GM12874 (cell line): ENCODE data around the gene PPP1R3D.
A peak's percentile ranks its signal among the peaks of the same experiment; 100 is the strongest.

Source experiments
- CTCF ChIP-seq: IDR thresholded peaks from 2 replicates; pipeline ENCODE4 v1.5.1; 2011; ENCODE audit warnings: low read depth, mild to moderate bottlenecking, control low read depth, low read length, moderate library complexity; ENCODE audit not compliant: insufficient read depth

Gene PPP1R3D

GRCh38 chr20:59939052-59939878 is 840 bp downstream of the PPP1R3D start:
- TF ChIP-seq CTCF, result no peak

DNA sequence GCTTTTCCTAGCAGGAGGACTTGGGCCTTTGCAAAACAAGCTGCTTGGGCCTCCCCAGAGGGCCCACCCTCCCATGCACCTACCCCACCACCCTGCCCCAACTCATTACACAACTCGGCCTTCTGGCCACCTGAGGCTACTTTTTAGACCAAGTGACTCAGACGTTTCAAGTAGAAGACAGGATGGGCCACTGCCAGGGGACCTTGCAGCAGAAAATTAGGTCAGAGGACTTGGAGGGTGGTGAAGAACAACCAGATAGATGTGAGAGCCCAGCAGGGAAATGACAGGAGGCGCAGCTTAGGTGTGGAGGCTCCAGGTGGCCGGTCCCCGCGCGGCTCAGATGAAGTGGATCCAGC is 1.4 kb downstream of the PPP1R3D start:
- TF ChIP-seq CTCF, result no peak

GRCh38 chr20:59938221-59938620 is 1.9 kb downstream of the PPP1R3D start:
- no peak for TF ChIP-seq CTCF

DNA sequence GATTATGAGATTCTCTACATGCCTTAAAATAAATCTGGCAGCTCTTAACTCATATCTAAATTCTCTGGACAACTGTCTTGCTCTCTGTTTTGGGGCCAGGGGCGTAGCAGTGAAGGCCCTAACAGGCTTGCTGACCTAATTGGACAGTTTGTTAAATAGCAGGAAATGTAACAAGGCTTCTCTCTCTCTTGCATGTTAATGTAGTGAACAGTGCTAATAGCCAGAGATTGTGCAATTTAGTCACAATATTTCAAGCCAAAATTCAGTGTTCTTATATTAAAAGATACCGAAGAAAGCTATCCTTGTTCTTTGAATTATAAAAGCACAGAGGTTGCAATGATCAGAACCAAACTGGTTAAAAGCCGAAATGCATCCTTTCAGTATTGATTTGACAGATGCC is 3.0 kb downstream of the PPP1R3D start:
- no peak for TF ChIP-seq CTCF

DNA sequence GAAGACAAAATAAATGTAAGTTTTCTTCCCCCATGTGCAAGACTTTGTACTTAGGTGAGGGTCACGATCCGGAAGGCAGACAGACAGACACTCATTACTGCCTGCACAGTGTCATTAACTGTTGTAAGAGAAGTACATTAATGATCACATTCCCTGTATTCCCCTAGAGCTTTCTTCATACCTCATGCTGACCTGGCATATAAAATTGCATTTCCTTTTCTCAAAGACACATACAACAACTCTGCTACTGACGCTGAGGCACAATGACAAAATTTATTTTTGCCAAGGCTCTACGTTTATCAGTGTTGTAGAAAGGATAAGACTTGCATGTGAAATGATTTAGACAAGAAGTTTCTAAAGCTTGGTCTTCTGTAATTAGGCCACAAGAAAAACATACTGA is 3.7 kb downstream of the PPP1R3D start:
- no peak for TF ChIP-seq CTCF

DNA sequence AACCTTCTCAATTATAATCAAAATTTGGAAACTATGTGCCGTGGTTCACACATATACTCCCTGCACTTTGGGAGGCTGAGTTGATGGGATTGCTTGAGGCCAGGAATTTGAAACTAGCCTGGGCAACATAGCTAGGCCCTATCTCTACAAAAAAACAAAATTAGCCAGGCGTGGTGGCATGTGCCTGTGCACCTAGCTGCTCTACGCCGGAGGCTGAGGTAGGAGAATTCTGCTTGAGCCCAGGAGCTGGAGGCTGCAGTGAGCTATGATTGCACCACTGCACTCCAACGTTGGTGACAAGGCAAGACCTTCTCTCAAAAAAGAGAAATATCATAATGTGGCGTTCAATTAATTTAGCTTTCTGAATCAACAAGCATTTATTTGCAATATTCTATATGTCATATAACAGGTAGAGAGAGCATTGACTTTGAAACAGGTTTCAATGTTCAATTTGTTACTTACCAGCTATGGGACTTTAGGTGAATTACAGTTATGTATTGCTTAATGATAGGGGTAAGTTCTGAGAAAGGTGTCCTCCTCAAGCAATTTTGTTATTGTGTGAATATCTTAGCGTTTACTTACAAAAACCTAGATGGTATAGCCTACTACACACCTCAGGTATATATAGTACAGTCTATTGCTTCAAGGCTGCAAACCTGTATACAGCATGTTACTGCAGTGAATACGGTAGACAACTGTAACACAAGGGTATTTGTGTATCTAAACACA is 4.5 kb downstream of the PPP1R3D start:
- TF ChIP-seq CTCF, result no peak

DNA sequence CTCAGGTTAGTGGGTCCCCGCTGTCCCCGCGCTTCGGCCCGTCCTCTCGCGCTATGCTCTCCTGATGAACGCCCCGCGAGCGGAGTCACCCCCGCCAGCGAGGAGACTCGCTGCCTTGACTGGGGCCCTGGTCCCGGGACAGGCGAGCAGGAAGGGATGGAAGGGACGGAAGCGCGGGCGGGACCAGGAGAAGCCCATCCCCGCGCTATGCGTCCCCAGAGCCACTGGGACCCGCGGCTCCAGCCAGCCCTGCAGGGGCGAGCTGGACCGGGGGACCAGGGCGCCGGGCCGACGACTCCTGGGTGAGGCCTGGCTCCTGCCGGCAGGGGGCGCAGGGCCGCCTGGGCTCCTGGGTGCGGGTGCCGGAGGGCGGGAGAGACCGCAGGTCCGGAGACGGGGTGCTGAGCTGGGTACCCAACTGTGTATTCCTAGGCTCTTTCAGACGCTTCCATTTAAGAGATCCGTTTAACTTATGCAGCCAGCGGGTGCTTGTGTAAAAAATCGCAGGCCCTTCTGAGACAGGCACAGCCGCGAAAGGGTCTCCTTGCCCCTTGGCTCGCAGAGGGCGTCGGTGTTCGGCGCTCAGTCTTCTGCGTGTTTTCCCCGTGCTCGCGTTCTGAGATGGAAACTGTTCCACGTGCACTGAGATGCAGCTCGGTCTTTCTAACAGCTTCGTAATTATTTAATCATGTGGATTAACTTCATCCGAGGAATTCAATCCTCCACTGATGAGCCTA is 6.1 kb downstream of the PPP1R3D start:
- peak; percentile 94 for TF ChIP-seq CTCF
